Upper lobe of right lung (tissue), 1 donor: ENCODE measurements around the gene STK4. TPM values are rescaled to one million over a fixed set of nuclear protein-coding genes. Genes with fewer than 3 reads are reported as not detected.

Experiments
- ATAC-seq: fragments of 200-7000 bp; cut with Tn5 transposase; one replicate; pipeline ENCODE4 v1.9.1; 2020; ENCODE audit warnings: mild to moderate bottlenecking, moderate library complexity
- DNase-seq: peaks from one replicate; pipeline ENCODE4 v3.0.0-alpha.2; 2020
- H3K27ac ChIP-seq: fragments of 200-600 bp; one replicate; pipeline ENCODE4 v1.8.0; 2022
- H3K27me3 ChIP-seq: fragments of 200-600 bp; one replicate; pipeline ENCODE4 v1.8.0; 2022; ENCODE audit warnings: mild to moderate bottlenecking
- H3K36me3 ChIP-seq: fragments of 200-600 bp; one replicate; pipeline ENCODE4 v1.8.0; 2022
- H3K4me1 ChIP-seq: fragments of 200-600 bp; one replicate; pipeline ENCODE4 v1.8.0; 2022
- H3K4me3 ChIP-seq: fragments of 200-600 bp; one replicate; pipeline ENCODE4 v1.8.0; 2022; ENCODE audit warnings: mild to moderate bottlenecking
- H3K9me3 ChIP-seq: fragments of 200-600 bp; one replicate; pipeline ENCODE4 v1.8.0; 2022
- CTCF ChIP-seq: fragments of 200-600 bp; IDR thresholded peaks from one replicate; pipeline ENCODE4 v1.8.0; 2022; ENCODE audit warnings: antibody characterized with exemption
- intact Hi-C: fragments of 100-400 bp; cut with DNase I; formaldehyde crosslinking; loops from one replicate; pipeline ENCODE4 v1.11.0; 2022
- total RNA-seq: library from RNA; stranded (reverse); fragmentation: NEBNext Ultra II Directional; extraction: Animal tissue kit (Norgen Biotek cat#: 25700); gene quantifications from one replicate; pipeline ENCODE4 v1.2.1, GENCODE V29; 2021
- donor health status: DM: no; HTN: yes; CAD: no; lungs with severe emphysema.

The STK4 gene
- total RNA-seq, 1 donor from 2014 or later: 52.6 TPM

- no peak for ATAC-seq
- H3K36me3 ChIP-seq: peaks cover 94% of the 10 kb centered on the region
- intact Hi-C loops: no loop called here
These were observed 21.1 kb upstream of the STK4 start for GRCh38 chr20:44945261-44945660.

GRCh38 chr20:44946271-44946852 lies 19.9 kb upstream of the STK4 start:
- intact Hi-C loops: no loop called here
- H3K36me3 ChIP-seq: peaks cover 97% of the 10 kb centered on the region
- H3K27ac ChIP-seq: no peak overlapping the region

More at GRCh38 chr20:44945261-44945660, 21.1 kb upstream of the STK4 start:
- no peak for TF ChIP-seq CTCF
- H3K27ac ChIP-seq: no peak overlapping the region
- DNase-seq: no peak
- no peaks in the 10 kb centered on the region for H3K9me3 ChIP-seq
- no peaks in the 10 kb centered on the region for H3K27me3 ChIP-seq
- H3K4me3 ChIP-seq: no peak overlapping the region
- no peaks in the 10 kb centered on the region for H3K4me1 ChIP-seq

GRCh38 chr20:44948107-44948506 lies 18.2 kb upstream of the STK4 start:
- Histone ChIP-seq H3K4me1 (no peaks in the 10 kb centered on the region), H3K36me3 (peaks cover 97% of the 10 kb centered on the region), H3K4me3 (no peak overlapping the region), H3K9me3 (no peaks in the 10 kb centered on the region), H3K27me3 (no peaks in the 10 kb centered on the region), H3K27ac (no peak overlapping the region)
- no peak for ATAC-seq
- no peak for DNase-seq
- intact Hi-C loops: no loop called here
- TF ChIP-seq CTCF: no peak

More at GRCh38 chr20:44946271-44946852, 19.9 kb upstream of the STK4 start:
- Histone ChIP-seq H3K9me3 (no peaks in the 10 kb centered on the region), H3K4me1 (no peaks in the 10 kb centered on the region), H3K4me3 (no peak overlapping the region), H3K27me3 (no peaks in the 10 kb centered on the region)
- no peak for ATAC-seq
- TF ChIP-seq CTCF: no peak
- DNase-seq: no peak

GRCh38 chr20:44948513-44948912 lies 17.8 kb upstream of the STK4 start:
- no peaks in the 10 kb centered on the region for H3K27me3 ChIP-seq
- no peaks in the 10 kb centered on the region for H3K9me3 ChIP-seq
- no peaks in the 10 kb centered on the region for H3K4me1 ChIP-seq
- ATAC-seq (no peak), DNase-seq (no peak)
- intact Hi-C loops: no loop called here
- no peak for TF ChIP-seq CTCF
- H3K36me3 ChIP-seq: peaks cover 97% of the 10 kb centered on the region
- H3K27ac ChIP-seq: no peak overlapping the region
- H3K4me3 ChIP-seq: no peak overlapping the region

- DNase-seq (no peak), ATAC-seq (no peak)
- H3K9me3 ChIP-seq: no peaks in the 10 kb centered on the region
- peaks cover 97% of the 10 kb centered on the region for H3K36me3 ChIP-seq
- no peaks in the 10 kb centered on the region for H3K4me1 ChIP-seq
- intact Hi-C loops: no loop called here
- no peaks in the 10 kb centered on the region for H3K27me3 ChIP-seq
- no peak overlapping the region for H3K27ac ChIP-seq
- no peak overlapping the region for H3K4me3 ChIP-seq
- TF ChIP-seq CTCF: no peak
These were observed 15.9 kb upstream of the STK4 start for GRCh38 chr20:44950368-44950767.

GRCh38 chr20:44952731-44953130 lies 13.6 kb upstream of the STK4 start:
- H3K9me3 ChIP-seq: no peaks in the 10 kb centered on the region
- H3K27ac ChIP-seq: no peak overlapping the region
- peaks cover 87% of the 10 kb centered on the region for H3K36me3 ChIP-seq
- DNase-seq: no peak
- no peaks in the 10 kb centered on the region for H3K27me3 ChIP-seq
- intact Hi-C loops: no loop called here
- ATAC-seq: no peak
- no peak overlapping the region for H3K4me3 ChIP-seq
- TF ChIP-seq CTCF: no peak
- no peaks in the 10 kb centered on the region for H3K4me1 ChIP-seq
